NK-92 treated with Interleukin-12 subunit alpha and Interleukin-12 subunit beta, amount 100 ng/mL, for 24 hours (cell line): ENCODE measurements around the gene TRAF3.
A peak's percentile ranks its signal among the peaks of the same experiment; 100 is the strongest.

Experiments
- DNase-seq: peaks from one replicate; lab custom pipeline; 2025; lab: John Stamatoyannopoulos, UW

The TRAF3 gene

GRCh38 chr14:102908766-102909455 is 131.7 kb downstream of the TRAF3 start:
- no peak for DNase-seq

GRCh38 chr14:102909462-102909861 is 132.2 kb downstream of the TRAF3 start:
- DNase-seq = no peak

GRCh38 chr14:102909911-102910310 is 132.7 kb downstream of the TRAF3 start:
- DNase-seq = no peak

GRCh38 chr14:102910442-102910841 is 133.2 kb downstream of the TRAF3 start:
- no peak for DNase-seq

GRCh38 chr14:102911541-102911951 is 134.3 kb downstream of the TRAF3 start:
- no peak for DNase-seq

- no peak for DNase-seq
Measured at GRCh38 chr14:102911991-102912761, 134.9 kb downstream of the TRAF3 start.

GRCh38 chr14:102913341-102914211 is 136.3 kb downstream of the TRAF3 start:
- DNase-seq = no peak

GRCh38 chr14:102914474-102915291 is 137.4 kb downstream of the TRAF3 start:
- DNase-seq = no peak

GRCh38 chr14:102915292-102916110 is 138.3 kb downstream of the TRAF3 start:
- DNase-seq = no peak

GRCh38 chr14:102916347-102917055 is 139.3 kb downstream of the TRAF3 start:
- no peak for DNase-seq

- no peak for DNase-seq
Measured at GRCh38 chr14:102917056-102917385, 139.8 kb downstream of the TRAF3 start.

- peak; percentile 38 for DNase-seq
Measured at GRCh38 chr14:102917469-102918211, 140.4 kb downstream of the TRAF3 start.

GRCh38 chr14:102918438-102918837 is 141.2 kb downstream of the TRAF3 start:
- DNase-seq = no peak

GRCh38 chr14:102920273-102920997 is 143.2 kb downstream of the TRAF3 start:
- no peak for DNase-seq

GRCh38 chr14:102920998-102921304 is 143.7 kb downstream of the TRAF3 start:
- DNase-seq = no peak

GRCh38 chr14:102922490-102923200 is 145.4 kb downstream of the TRAF3 start, which contains the start of gene AMN:
Gene AMN, plus strand, starts transcription at chr14:102922663. Its CDS starts 26 bp downstream, at chr14:102922689.
- DNase-seq = no peak

- DNase-seq = no peak
Measured at GRCh38 chr14:102923201-102923924, 146.1 kb downstream of the TRAF3 start.
